Activated CD8-positive, alpha-beta memory T cell treated with anti-CD3 and anti-CD28 coated beads, Interleukin-2, amount 50 U/mL, for 24 hours (primary cell): ENCODE data around the gene TUBB4B.

ENCODE experiments used
- DNase-seq: peaks from one replicate; pipeline ENCODE4 v3.0.0-alpha.2; 2020; ENCODE audit errors: extremely low read depth

The TUBB4B gene

GRCh38 chr9:137225699-137226331 lies 15.3 kb upstream of the TUBB4B start:
- no peak for DNase-seq

DNA sequence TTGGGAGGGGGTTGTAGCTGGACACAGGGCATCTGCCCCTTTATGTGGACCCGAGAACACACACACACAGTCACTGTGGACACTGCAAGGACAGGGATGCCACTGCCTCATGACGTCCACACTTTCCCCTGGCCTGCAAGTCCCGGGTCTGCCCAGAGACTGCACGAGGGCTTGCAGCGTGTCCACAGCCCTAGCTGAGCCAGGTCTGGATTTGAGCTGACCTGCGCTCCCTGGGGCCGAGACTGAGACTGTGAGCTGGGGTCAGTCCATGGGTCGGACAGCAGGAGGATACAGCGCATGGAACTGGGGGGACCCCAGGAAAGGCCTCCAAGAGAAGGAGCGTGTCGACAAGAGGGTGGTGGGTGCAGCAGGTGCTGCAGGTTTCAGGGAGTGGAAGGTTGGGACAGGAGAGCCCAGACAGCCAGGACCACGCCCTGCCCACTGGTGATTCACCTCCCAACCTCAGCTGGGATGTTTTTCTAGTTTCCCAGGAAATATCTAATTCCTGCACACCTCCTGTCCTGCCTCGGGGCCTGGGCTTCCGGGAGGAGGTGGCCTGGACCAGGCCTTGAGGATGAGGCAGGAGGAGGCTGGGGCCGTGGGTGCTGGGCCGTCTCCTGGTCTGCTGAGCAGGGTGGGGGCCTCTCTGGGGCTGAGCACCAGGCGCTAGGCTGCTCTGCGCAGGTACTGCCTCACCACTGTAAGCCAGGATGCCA lies 14.6 kb upstream of the TUBB4B start:
- no peak for DNase-seq

GRCh38 chr9:137227054-137227852 lies 13.8 kb upstream of the TUBB4B start, which contains the start of gene RNF224:
RNF224 (plus strand) TSS chr9:137227502; CDS start chr9:137228336, 834 bp downstream.
- DNase-seq = peak; percentile 63

GRCh38 chr9:137227853-137228505 lies 13.1 kb upstream of the TUBB4B start:
- no peak for DNase-seq

- no peak for DNase-seq
These were observed 12.6 kb upstream of the TUBB4B start for GRCh38 chr9:137228506-137228967.

DNA sequence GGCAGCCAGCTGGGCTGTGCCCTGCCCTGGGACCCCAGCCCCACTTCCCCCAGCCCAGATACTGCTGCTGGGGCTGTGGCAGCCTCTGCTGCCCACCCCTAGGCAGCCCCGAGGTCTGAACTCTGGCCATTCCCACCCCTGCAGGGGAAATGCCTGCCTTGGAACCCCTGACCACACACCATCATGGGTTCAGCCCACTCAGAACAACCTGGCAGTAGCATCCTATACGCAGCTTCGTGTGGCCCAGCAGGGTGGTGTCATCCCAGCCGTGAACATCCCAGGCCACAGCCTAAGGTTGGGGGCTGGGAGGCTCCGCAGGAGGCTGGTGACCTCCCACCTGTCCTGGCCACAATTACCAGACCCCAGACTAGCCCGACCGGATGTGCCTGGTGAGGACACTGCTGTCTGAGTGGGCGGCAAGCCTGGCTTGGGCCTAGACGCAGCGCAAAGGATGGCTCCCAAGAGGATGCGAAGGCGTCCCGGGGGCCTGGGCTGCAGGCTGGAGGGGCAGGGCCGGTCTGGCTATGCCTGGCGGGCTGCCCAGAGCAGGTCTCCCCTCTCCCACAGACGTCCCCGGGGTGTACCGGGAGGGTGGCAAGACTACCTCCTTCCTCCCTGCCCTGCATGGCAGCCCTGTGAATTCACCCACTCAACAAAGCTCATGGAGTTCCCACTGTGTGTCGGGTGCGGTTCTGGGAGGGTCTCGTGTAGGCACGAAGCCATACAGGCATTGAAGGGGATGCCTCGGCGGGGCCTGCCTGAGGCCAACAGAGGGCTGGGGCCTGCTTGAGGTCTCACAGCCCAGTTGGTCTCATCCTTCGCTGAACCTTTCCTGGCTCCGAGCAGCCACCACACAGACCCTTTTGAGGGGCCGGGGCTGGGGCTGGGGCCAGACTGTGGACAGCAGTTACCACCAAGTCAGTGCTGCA lies 11.9 kb upstream of the TUBB4B start:
- DNase-seq = no peak

- no peak for DNase-seq
These were observed 11.0 kb upstream of the TUBB4B start for GRCh38 chr9:137229903-137230704.

GRCh38 chr9:137230705-137231371 lies 10.2 kb upstream of the TUBB4B start, which contains the start of gene SLC34A3:
SLC34A3 (plus strand) TSS chr9:137230901; CDS start chr9:137231703, 802 bp downstream.
- DNase-seq = no peak

- DNase-seq = no peak
These were observed 9.6 kb upstream of the TUBB4B start for GRCh38 chr9:137231372-137232039.

DNA sequence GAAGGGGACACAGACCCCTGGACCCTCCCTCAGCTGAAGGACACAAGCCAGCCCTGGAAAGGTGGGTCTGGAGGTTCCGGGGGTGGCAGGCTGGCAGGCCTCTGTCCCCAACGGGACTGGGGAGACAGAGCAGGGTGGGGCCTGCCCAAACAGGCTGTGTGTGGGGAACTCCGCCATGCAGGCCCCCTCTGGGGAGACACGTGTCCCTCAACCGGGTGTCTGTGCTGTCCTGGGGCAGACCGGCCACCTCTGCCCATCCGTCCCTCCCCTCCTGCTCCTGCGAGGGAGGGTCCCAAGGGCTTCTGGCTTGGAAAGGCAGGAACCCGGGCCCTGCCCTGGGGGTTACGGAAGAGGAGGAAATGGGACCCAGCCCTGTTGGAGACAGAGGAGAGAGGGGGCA lies 9.0 kb upstream of the TUBB4B start:
- DNase-seq = no peak

DNA sequence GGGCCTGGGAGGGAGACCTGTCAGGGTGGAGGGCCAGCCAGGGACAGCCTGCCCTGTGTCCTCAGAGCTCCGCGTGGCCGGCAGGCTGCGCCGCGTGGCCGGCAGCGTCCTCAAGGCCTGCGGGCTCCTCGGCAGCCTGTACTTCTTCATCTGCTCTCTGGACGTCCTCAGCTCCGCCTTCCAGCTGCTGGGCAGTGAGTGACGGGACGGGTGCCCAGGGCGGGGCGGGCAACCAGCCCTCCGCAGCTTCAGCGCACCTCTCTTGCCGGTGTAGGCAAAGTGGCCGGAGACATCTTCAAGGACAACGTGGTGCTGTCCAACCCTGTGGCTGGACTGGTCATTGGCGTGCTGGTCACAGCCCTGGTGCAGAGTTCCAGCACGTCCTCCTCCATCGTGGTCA lies 8.6 kb upstream of the TUBB4B start:
- no peak for DNase-seq

DNA sequence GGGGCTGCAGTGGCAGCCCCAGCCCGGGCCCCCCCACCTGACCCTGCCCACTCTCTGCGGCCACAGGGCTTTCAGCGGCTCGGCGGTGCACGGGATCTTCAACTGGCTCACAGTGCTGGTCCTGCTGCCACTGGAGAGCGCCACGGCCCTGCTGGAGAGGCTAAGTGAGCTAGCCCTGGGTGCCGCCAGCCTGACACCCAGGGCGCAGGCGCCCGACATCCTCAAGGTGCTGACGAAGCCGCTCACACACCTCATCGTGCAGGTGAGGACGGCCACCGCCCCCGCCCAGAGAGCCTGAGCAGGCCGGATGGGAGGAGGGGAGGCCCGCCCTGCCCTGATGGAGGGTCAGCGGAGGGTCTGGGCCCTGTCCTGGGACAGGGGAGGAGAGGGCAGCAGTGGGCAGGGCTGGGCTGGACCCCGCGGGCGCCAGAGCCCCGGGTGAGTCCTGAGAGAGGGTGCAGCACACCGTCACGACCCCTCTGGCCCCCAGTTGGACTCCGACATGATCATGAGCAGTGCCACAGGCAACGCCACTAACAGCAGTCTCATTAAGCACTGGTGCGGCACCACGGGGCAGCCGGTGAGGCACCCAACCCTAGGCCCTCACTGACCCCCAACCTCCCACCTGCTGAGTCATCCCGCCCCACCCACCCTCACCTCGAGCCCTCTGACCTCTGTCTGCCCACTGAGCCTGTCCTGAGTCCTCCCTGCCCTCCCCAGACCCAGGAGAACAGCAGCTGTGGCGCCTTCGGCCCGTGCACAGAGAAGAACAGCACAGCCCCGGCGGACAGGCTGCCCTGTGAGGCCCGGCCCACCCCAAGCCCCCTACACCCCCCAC lies 7.7 kb upstream of the TUBB4B start:
- DNase-seq = no peak

DNA sequence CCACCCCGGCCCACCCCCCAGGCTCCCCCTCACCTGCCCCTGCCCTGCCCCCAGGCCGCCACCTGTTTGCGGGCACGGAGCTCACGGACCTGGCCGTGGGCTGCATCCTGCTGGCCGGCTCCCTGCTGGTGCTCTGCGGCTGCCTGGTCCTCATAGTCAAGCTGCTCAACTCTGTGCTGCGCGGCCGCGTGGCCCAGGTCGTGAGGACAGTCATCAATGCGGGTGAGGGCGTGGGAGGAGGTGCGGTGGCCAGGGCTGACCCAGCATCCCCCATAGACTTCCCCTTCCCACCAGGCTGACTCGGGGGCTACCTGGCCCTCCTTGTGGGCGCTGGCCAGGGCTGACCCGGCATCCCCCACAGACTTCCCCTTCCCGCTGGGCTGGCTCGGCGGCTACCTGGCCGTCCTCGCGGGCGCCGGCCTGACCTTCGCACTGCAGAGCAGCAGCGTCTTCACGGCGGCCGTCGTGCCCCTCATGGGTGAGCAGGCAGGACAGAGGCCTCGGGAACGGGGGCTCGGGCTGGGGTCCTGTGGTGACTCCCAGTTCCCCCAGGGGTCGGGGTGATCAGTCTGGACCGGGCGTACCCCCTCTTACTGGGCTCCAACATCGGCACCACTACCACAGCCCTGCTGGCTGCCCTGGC lies 6.9 kb upstream of the TUBB4B start:
- no peak for DNase-seq

- DNase-seq = no peak
These were observed 6.2 kb upstream of the TUBB4B start for GRCh38 chr9:137234758-137235423.

DNA sequence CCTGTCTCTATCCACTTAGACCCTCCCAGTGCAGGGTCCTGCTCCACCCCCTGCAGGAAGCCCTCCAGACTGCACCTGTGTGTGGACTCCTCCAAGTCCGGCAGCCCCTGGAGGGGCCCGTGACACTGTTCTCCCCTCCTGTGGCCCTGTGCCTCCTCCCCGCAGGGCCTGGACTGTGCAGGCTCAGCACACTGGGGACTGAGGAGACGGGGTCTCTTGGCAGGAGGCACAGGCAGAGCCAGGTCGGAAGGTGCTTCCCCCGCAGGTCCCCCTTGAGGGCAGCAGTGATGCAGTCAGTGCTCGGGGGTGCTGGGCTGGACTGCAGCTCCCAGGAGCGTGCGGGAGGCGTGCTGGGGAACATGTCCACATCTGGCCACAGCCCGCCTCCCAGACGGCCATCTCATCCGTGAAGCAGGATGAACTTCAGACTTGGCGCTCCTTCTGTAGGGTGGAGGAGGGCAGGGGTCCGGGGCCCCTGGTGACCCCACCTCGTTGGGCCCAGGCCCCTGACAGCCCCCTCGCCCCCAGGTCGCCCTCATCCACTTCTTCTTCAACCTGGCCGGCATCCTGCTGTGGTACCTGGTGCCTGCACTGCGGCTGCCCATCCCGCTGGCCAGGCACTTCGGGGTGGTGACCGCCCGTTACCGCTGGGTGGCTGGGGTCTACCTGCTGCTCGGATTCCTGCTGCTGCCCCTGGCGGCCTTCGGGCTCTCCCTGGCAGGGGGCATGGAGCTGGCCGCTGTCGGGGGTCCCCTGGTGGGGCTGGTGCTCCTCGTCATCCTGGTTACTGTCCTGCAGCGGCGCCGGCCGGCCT lies 5.5 kb upstream of the TUBB4B start:
- no peak for DNase-seq
